ENCODE measurements around the gene LRRC8C. TPM values are rescaled to one million over a fixed set of nuclear protein-coding genes. Genes with fewer than 3 reads are reported as not detected.

Gene LRRC8C
- total RNA-seq, 2 experiments from 2014 or later: 31.7 to 32.3 TPM

DNA sequence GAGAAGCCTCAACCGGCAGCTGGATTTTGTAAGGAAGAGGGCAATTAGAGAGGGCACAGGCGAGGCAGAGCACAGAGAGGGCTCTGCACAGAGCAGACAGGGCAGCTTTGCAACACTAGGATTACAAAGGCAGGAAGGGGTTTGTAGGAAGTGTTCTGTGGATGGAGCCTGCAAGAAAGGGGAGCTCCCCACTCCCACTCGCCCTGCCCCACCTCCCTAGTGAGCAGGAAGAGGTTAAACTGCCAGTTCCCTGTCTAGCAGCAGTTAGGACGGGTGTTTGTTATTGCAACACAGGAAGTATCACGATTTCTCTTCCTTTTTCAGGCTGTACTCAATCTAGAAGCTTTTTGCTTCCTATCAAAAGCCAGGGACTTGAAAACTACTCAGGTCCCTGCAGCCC, 124.6 kb downstream of the LRRC8C start:
- no peaks in the 10 kb centered on the region for H3K27me3 Mint-ChIP-seq
- H3K4me3 Mint-ChIP-seq: peak overlapping the region; percentile 77
- H3K36me3 Mint-ChIP-seq: peaks cover 16% of the 10 kb centered on the region
- H3K27ac Mint-ChIP-seq: peak overlapping the region; percentile 92
- peaks cover 4% of the 10 kb centered on the region for H3K9me3 Mint-ChIP-seq
- H3K4me1 Mint-ChIP-seq: peaks cover 84% of the 10 kb centered on the region
- peak; percentile 63 for DNase-seq

- Mint-ChIP-seq H3K27me3 (no peaks in the 10 kb centered on the region), H3K36me3 (peaks cover 11% of the 10 kb centered on the region), H3K4me1 (peaks cover 86% of the 10 kb centered on the region), H3K27ac (peak overlapping the region; percentile 92), H3K4me3 (peak overlapping the region; percentile 77), H3K9me3 (peaks cover 1% of the 10 kb centered on the region)
- no peak for DNase-seq
These were observed 125.2 kb downstream of the LRRC8C start for GRCh38 chr1:89758156-89758555.

- peaks cover 9% of the 10 kb centered on the region for H3K36me3 Mint-ChIP-seq
- H3K9me3 Mint-ChIP-seq: peaks cover 1% of the 10 kb centered on the region
- H3K4me3 Mint-ChIP-seq: no peak overlapping the region
- DNase-seq: no peak
- no peaks in the 10 kb centered on the region for H3K27me3 Mint-ChIP-seq
- peak overlapping the region; percentile 92 for H3K27ac Mint-ChIP-seq
- H3K4me1 Mint-ChIP-seq: peaks cover 90% of the 10 kb centered on the region
These were observed 126.1 kb downstream of the LRRC8C start for GRCh38 chr1:89759036-89759435.

DNA sequence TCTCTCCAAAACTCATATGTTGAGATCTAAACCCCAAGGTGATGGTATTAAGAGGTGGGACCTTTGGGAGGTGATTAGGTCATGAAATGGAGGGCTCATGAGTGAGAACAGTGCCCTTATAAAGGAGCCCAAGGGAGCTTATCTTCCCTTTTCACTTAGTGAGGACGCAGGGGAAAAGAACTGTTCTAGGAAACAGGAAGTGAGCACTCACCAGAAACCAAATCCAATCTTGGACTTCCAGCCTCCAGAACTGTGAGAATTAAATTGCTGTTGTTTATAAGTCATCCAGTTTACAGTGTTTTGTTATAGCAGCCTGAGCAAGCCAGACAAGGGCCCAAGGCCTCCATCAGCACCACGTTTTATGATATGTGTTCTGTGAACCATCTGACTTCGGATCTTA, 127.6 kb downstream of the LRRC8C start:
- Mint-ChIP-seq H3K27me3 (no peaks in the 10 kb centered on the region), H3K27ac (peak overlapping the region; percentile 14), H3K4me3 (no peak overlapping the region), H3K4me1 (peaks cover 79% of the 10 kb centered on the region), H3K36me3 (peaks cover 7% of the 10 kb centered on the region), H3K9me3 (no peaks in the 10 kb centered on the region)
- no peak for DNase-seq

DNA sequence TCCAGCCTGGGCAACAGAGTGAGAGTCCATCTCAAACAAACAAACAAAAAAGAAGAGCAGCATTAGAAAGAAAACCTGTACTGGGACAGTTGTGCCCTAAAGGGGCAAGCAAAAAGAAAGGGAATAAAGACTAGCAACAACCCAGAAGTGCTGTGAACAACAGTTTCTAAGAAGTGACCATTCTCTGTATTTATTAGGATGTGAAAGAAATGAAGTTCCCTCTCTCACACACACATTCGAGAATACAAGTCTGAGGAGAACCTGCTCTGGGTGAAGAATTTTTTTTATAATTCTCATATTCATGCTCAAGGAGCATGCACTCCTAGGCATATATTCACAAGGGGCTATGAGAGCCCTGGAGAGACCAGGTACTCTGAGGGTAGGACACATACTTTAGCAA, 128.4 kb downstream of the LRRC8C start:
- H3K27ac Mint-ChIP-seq: peak overlapping the region; percentile 34
- DNase-seq: no peak
- no peaks in the 10 kb centered on the region for H3K9me3 Mint-ChIP-seq
- H3K36me3 Mint-ChIP-seq: peaks cover 7% of the 10 kb centered on the region
- H3K4me1 Mint-ChIP-seq: peaks cover 71% of the 10 kb centered on the region
- no peaks in the 10 kb centered on the region for H3K27me3 Mint-ChIP-seq
- no peak overlapping the region for H3K4me3 Mint-ChIP-seq

GRCh38 chr1:89761901-89762300, 129.0 kb downstream of the LRRC8C start:
- DNase-seq: no peak
- peak overlapping the region; percentile 93 for H3K27ac Mint-ChIP-seq
- no peaks in the 10 kb centered on the region for H3K9me3 Mint-ChIP-seq
- H3K4me1 Mint-ChIP-seq: peaks cover 66% of the 10 kb centered on the region
- H3K4me3 Mint-ChIP-seq: peak overlapping the region; percentile 91
- H3K36me3 Mint-ChIP-seq: peaks cover 7% of the 10 kb centered on the region
- no peaks in the 10 kb centered on the region for H3K27me3 Mint-ChIP-seq

- Mint-ChIP-seq H3K36me3 (peaks cover 7% of the 10 kb centered on the region), H3K9me3 (no peaks in the 10 kb centered on the region), H3K27me3 (no peaks in the 10 kb centered on the region), H3K27ac (peak overlapping the region; percentile 93), H3K4me1 (peaks cover 61% of the 10 kb centered on the region), H3K4me3 (peak overlapping the region; percentile 91)
- no peak for DNase-seq
These were observed 129.5 kb downstream of the LRRC8C start for GRCh38 chr1:89762386-89762778.

- peak; percentile 88 for DNase-seq
- peak overlapping the region; percentile 91 for H3K4me3 Mint-ChIP-seq
- no peaks in the 10 kb centered on the region for H3K27me3 Mint-ChIP-seq
- H3K4me1 Mint-ChIP-seq: peaks cover 55% of the 10 kb centered on the region
- H3K9me3 Mint-ChIP-seq: no peaks in the 10 kb centered on the region
- peak overlapping the region; percentile 93 for H3K27ac Mint-ChIP-seq
- peaks cover 7% of the 10 kb centered on the region for H3K36me3 Mint-ChIP-seq
These were observed 130.1 kb downstream of the LRRC8C start for GRCh38 chr1:89762779-89763648.

GRCh38 chr1:89763649-89763986, 130.7 kb downstream of the LRRC8C start:
- Mint-ChIP-seq H3K27me3 (no peaks in the 10 kb centered on the region), H3K36me3 (peaks cover 7% of the 10 kb centered on the region), H3K27ac (peak overlapping the region; percentile 93), H3K4me3 (peak overlapping the region; percentile 91), H3K4me1 (peaks cover 50% of the 10 kb centered on the region), H3K9me3 (no peaks in the 10 kb centered on the region)
- no peak for DNase-seq

DNA sequence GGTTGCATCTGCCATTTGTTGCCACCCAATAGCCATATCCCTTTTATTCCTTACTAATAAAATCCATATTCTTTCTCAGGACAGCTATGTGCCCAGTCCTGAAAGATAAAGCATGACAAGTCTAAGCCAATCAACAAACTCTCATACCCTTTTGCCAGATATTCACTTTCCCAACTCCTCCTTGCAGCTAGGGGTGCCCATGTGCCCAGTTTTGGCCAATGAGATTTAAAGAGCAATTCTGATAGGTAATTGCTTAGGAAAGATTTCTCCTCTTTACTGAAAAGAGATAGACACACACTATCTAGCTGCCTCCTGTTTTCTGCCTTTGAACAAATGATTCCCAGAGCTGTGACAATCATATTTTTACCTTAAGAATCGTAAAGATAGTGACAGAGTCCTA, 132.9 kb downstream of the LRRC8C start:
- DNase-seq: no peak
- Mint-ChIP-seq H3K4me1 (peaks cover 32% of the 10 kb centered on the region), H3K36me3 (no peaks in the 10 kb centered on the region), H3K9me3 (no peaks in the 10 kb centered on the region), H3K4me3 (no peak overlapping the region), H3K27ac (no peak overlapping the region), H3K27me3 (no peaks in the 10 kb centered on the region)

GRCh38 chr1:89767618-89768017, 134.7 kb downstream of the LRRC8C start:
- no peaks in the 10 kb centered on the region for H3K9me3 Mint-ChIP-seq
- no peaks in the 10 kb centered on the region for H3K27me3 Mint-ChIP-seq
- H3K4me1 Mint-ChIP-seq: peaks cover 17% of the 10 kb centered on the region
- H3K27ac Mint-ChIP-seq: no peak overlapping the region
- no peak overlapping the region for H3K4me3 Mint-ChIP-seq
- no peaks in the 10 kb centered on the region for H3K36me3 Mint-ChIP-seq
- no peak for DNase-seq

Other genes with a start within 250 kb of the LRRC8C start
- 10 to 100 TPM; 22.3 to 24.5 TPM for gene LRRC8B, start 108.3 kb upstream of the LRRC8C start, total RNA-seq
- 10 to 100 TPM; 37.7 to 41.2 TPM for gene LRRC8D, start 187.9 kb downstream of the LRRC8C start, total RNA-seq